ENCODE data around the gene VPREB3.
A peak's percentile ranks its signal among the peaks of the same experiment; 100 is the strongest.

Gene VPREB3

GRCh38 chr22:23773483-23774113, 19.4 kb upstream of the VPREB3 start:
- H3K27ac ChIP-seq = no peak overlapping the region
- TF ChIP-seq, protein P1, sequence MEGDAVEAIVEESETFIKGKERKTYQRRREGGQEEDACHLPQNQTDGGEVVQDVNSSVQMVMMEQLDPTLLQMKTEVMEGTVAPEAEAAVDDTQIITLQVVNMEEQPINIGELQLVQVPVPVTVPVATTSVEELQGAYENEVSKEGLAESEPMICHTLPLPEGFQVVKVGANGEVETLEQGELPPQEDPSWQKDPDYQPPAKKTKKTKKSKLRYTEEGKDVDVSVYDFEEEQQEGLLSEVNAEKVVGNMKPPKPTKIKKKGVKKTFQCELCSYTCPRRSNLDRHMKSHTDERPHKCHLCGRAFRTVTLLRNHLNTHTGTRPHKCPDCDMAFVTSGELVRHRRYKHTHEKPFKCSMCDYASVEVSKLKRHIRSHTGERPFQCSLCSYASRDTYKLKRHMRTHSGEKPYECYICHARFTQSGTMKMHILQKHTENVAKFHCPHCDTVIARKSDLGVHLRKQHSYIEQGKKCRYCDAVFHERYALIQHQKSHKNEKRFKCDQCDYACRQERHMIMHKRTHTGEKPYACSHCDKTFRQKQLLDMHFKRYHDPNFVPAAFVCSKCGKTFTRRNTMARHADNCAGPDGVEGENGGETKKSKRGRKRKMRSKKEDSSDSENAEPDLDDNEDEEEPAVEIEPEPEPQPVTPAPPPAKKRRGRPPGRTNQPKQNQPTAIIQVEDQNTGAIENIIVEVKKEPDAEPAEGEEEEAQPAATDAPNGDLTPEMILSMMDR (IDR thresholded peaks at IDR 0.05) = no peak
- no peaks in the 10 kb centered on the region for H3K36me3 ChIP-seq
- no peaks in the 10 kb centered on the region for H3K9me3 ChIP-seq
- H3K4me1 ChIP-seq (ENCODE audit: control insufficient read depth in 1 of 2, insufficient read depth in 1 of 2, low read depth in 1 of 2, low read length in 1 of 2) = peaks cover 12 to 20% of the 10 kb centered on the region in 2 experiments
- peaks cover 48% of the 10 kb centered on the region for H3K27me3 ChIP-seq
- no peak overlapping the region for H3K4me3 ChIP-seq (ENCODE audit: low read depth in 1 of 2, low read length in 1 of 2)

DNA sequence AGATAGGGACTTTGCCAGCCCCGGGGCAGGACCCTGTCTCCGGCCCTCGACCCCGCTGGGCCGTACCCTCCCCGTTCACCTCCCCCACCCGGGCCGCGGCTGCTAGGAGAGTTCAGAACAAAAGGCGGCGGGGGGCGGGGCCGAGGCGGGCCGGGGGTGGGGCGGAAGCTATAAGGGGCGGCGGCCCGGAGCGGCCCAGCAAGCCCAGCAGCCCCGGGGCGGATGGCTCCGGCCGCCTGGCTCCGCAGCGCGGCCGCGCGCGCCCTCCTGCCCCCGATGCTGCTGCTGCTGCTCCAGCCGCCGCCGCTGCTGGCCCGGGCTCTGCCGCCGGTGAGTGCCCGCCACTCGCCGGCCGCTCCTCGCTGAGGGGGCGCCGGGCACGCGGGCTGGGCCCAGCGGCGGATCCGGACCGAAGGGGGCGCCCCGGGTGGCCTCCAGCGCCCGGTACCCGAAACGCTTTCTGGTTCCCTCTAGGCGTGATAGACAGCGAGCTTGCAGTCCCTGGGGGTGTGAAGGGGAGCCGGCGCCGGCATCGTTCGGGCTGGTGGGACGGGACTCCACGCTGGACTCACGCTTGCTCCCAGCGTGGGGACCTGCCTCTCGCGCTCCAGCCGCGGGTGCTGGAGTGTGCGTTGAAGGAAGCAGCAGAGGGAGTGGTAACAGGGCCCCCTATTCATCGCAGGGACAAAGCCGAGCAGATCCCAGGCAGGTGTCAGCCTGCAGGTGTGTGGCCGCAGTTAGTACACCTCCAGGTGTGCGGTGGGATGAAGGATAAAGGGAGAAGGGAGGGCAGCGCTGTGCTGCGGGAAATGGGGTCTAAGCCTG, 18.6 kb upstream of the VPREB3 start, which contains the start of gene MMP11:
Gene MMP11 (plus strand): TSS at position 201 of the 825 bp plus-strand sequence. CDS start 22 bp downstream, at position 223.
- peaks cover 19 to 28% of the 10 kb centered on the region in 2 experiments for H3K4me1 ChIP-seq (ENCODE audit: control insufficient read depth in 1 of 2, insufficient read depth in 1 of 2, low read depth in 1 of 2, low read length in 1 of 2)
- no peaks in the 10 kb centered on the region for H3K9me3 ChIP-seq
- H3K4me3 ChIP-seq (ENCODE audit: low read depth in 1 of 2, low read length in 1 of 2) = peak within 1 kb of the TSS; percentile 20 to 45
- TF ChIP-seq, protein P1 (IDR thresholded peaks at IDR 0.05) = no peak
- peaks cover 48% of the 10 kb centered on the region for H3K27me3 ChIP-seq
- H3K36me3 ChIP-seq = no peaks in the 10 kb centered on the region
- no peak within 1 kb of the TSS for H3K27ac ChIP-seq

- Histone ChIP-seq H3K27me3 (peaks cover 50% of the 10 kb centered on the region), H3K4me1 (ENCODE audit: control insufficient read depth in 1 of 2, insufficient read depth in 1 of 2, low read depth in 1 of 2, low read length in 1 of 2) (peaks cover 19 to 31% of the 10 kb centered on the region in 2 experiments), H3K27ac (no peak overlapping the region), H3K36me3 (no peaks in the 10 kb centered on the region), H3K9me3 (no peaks in the 10 kb centered on the region), H3K4me3 (ENCODE audit: low read depth in 1 of 2, low read length in 1 of 2) (peak overlapping the region in 1 of 2 experiments; percentile 45)
- TF ChIP-seq, protein P1 (IDR thresholded peaks at IDR 0.05) = no peak
Measured at GRCh38 chr22:23772315-23772648, 18.1 kb upstream of the VPREB3 start.

GRCh38 chr22:23769321-23769965, 15.2 kb upstream of the VPREB3 start:
- Histone ChIP-seq H3K27ac (no peak overlapping the region), H3K9me3 (no peaks in the 10 kb centered on the region), H3K36me3 (no peaks in the 10 kb centered on the region), H3K4me3 (ENCODE audit: low read depth in 1 of 2, low read length in 1 of 2) (no peak overlapping the region), H3K27me3 (peaks cover 35% of the 10 kb centered on the region), H3K4me1 (ENCODE audit: control insufficient read depth in 1 of 2, insufficient read depth in 1 of 2, low read depth in 1 of 2, low read length in 1 of 2) (peaks cover 22 to 34% of the 10 kb centered on the region in 2 experiments)
- TF ChIP-seq, protein P1 (IDR thresholded peaks at IDR 0.05) = no peak

DNA sequence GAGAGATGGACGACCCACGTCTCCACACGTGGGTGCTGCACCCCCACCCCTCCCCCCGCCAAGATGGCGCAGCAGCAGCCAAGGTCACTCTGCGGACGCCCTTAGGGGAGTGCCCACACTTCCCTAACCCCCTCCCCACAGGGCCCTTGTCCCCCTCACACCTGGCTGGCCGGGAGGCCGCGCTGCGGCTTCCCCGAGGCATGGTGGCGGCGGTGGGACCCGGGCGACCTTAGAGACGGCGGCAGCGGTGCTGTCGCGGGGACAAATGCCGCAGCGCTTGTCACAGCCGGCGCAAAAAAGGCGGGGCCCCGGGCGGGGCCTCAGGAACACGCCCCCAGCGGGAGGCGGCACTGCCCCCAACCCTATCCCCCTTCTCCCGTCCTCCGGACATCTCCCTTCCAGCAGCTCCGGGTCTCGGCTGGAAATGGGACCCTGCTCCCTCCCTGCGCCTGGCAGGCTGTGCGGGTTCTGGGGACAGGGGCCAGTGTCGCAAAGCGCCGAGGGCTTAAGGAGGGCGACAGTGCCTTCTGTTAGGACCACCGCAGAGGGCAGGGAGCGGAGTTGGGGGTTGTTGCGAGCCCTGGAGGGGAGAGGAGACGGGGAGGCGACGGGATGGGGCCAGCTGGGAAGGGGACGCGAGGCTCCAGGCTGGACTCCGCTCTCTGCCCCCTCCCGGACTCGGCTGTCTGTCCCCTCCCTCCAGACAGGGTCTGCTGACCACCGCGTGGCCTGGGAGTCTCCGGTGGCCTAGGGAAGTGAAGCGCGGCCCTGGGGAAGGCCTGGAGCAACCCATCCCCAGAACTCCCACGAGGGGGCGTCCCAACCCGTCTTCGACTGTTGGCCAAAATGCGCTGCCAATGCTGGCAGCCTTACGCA, 13.7 kb upstream of the VPREB3 start, which contains the start of gene CHCHD10:
Gene CHCHD10 (minus strand): TSS at position 300 of the 876 bp plus-strand sequence. CDS start 98 bp downstream, at position 202.
- Histone ChIP-seq H3K27ac (peak within 1 kb of the TSS; percentile 27), H3K4me1 (ENCODE audit: control insufficient read depth in 1 of 2, insufficient read depth in 1 of 2, low read depth in 1 of 2, low read length in 1 of 2) (peaks cover 33 to 46% of the 10 kb centered on the region in 2 experiments), H3K4me3 (ENCODE audit: low read depth in 1 of 2, low read length in 1 of 2) (peak within 1 kb of the TSS; percentile 81 to 84), H3K9me3 (no peaks in the 10 kb centered on the region), H3K36me3 (no peaks in the 10 kb centered on the region), H3K27me3 (peaks cover 20% of the 10 kb centered on the region)
- TF ChIP-seq, protein P1 (IDR thresholded peaks at IDR 0.05) = peak; percentile 58

Data from neutrophil (primary cell).